Upper lobe of left lung (tissue), 6 donors: Measurements from ENCODE around the gene FAM222A. TPM values are rescaled to one million over a fixed set of nuclear protein-coding genes. Genes with fewer than 3 reads are reported as not detected.
A peak's percentile ranks its signal among the peaks of the same experiment; 100 is the strongest.

Source experiments
- ATAC-seq, 2 donors: fragments of 200-7000 bp; cut with Tn5 transposase; one replicate each; pipeline ENCODE4 v1.9.1; 2022; ENCODE audit warnings: mild to moderate bottlenecking in 2 of 2, moderate library complexity in 2 of 2; ENCODE audit not compliant: low FRiP score in 2 of 2
- DNase-seq, 2 donors: peaks; one replicate each; pipeline ENCODE4 v3.0.0-alpha.2; 2019 to 2020
- H3K27ac ChIP-seq, 4 donors: fragments of 200-600 bp; sonication (generic); one replicate each; pipeline ENCODE4 v1.5.1; 2016 to 2019
- H3K27me3 ChIP-seq, 4 donors: fragments of 200-600 bp; sonication (generic); one replicate each; pipeline ENCODE4 v1.5.1; 2017 to 2019
- H3K36me3 ChIP-seq, 4 donors: fragments of 200-600 bp; sonication (generic); one replicate each; pipeline ENCODE4 v1.5.1; 2016 to 2019
- H3K4me1 ChIP-seq, 4 donors: fragments of 200-600 bp; sonication (generic); one replicate each; pipeline ENCODE4 v1.5.1; 2018 to 2019
- H3K4me3 ChIP-seq, 4 donors: fragments of 200-600 bp; sonication (generic); one replicate each; pipeline ENCODE4 v1.5.1; 2017 to 2019; ENCODE audit warnings: mild to moderate bottlenecking in 2 of 4, moderate library complexity in 1 of 4
- H3K9me3 ChIP-seq, 4 donors: fragments of 200-600 bp; sonication (generic); one replicate each; pipeline ENCODE4 v1.5.1; 2018 to 2019
- CTCF ChIP-seq, 6 experiments: fragments of 450-650 bp in 4 of 6; fragments of 200-600 bp in 2 of 6; sonication (generic) in 2 of 6; IDR thresholded peaks; one replicate each; pipeline ENCODE4 v1.5.1; 2016 to 2019; ENCODE audit warnings: antibody characterized with exemption in 6 of 6
- EP300 ChIP-seq, 4 donors: sonication (generic); formaldehyde crosslinking; IDR thresholded peaks; one replicate each; pipeline ENCODE4 v1.5.1; 2017; ENCODE audit warnings: antibody characterized with exemption in 4 of 4, control low read depth in 2 of 4
- POLR2A ChIP-seq, 4 donors: fragments of 450-650 bp; IDR thresholded peaks; one replicate each; pipeline ENCODE4 v1.5.1; 2016 to 2017; ENCODE audit warnings: antibody characterized with exemption in 4 of 4, mild to moderate bottlenecking in 2 of 4
- POLR2AphosphoS5 ChIP-seq, 2 donors: sonication (generic); formaldehyde crosslinking; IDR thresholded peaks; one replicate each; pipeline ENCODE4 v1.5.1; 2017; ENCODE audit warnings: antibody characterized with exemption in 2 of 2
- whole genome bisulfite sequencing, 2 donors: methylation state at CpG; one replicate each; pipeline ENCODE4 v1.1.5; 2017 to 2018; 5-methylcytosine and 5-hydroxymethylcytosine counted together
- total RNA-seq, 6 donors: library from RNA; depleted of rRNA in 4 of 6; stranded (reverse); fragments of >200 nt in 4 of 6; gene quantifications; one replicate each; pipeline versions ENCODE4 v1.1.0 to v1.2.1, GENCODE V29; 2016 to 2021
- donor health status: DM: no; HTN: no; CAD: no; lungs with moderate emphysema.
- donor health status: DM: no; HTN: yes; CAD: no; lungs with severe emphysema.

FAM222A gene
- total RNA-seq, 6 donors from 2014 or later: 1.0 to 7.3 (median 3.7) TPM

- peak in 1 of 2 donors; percentile 90 for DNase-seq
- Histone ChIP-seq H3K4me3 (no peak overlapping the region), H3K27me3 (no peaks in the 10 kb centered on the region), H3K4me1 (peaks cover 8 to 27% (median 18%) of the 10 kb centered on the region in 4 donors), H3K9me3 (peaks cover 0 to 15% (median 4%) of the 10 kb centered on the region in 4 donors), H3K36me3 (no peaks in the 10 kb centered on the region), H3K27ac (peak overlapping the region in 2 of 4 donors; percentile 11 to 20)
- TF ChIP-seq POLR2AphosphoS5 (IDR thresholded peaks at IDR 0.05) (peak in 1 of 2 donors; percentile 71), CTCF (IDR thresholded peaks at IDR 0.05) (no peak), EP300 (IDR thresholded peaks at IDR 0.05) (no peak)
- ATAC-seq: peak; percentile 47 to 82
- WGBS, 2 donors: 53 to 92% methylated on average over 7 to 18 of the region's 18 CpGs
Observed at GRCh38 chr12:109760031-109760929, 46.7 kb downstream of the FAM222A start.

- H3K4me1 ChIP-seq: peaks cover 8 to 27% (median 18%) of the 10 kb centered on the region in 4 donors
- no peak overlapping the region for H3K4me3 ChIP-seq
- whole genome bisulfite sequencing, 2 donors: 55 to 81% methylated on average over 6 to 16 of the region's 16 CpGs
- H3K36me3 ChIP-seq: no peaks in the 10 kb centered on the region
- DNase-seq (peak in 1 of 2 donors; percentile 10), ATAC-seq (peak in 1 of 2 donors; percentile 3)
- H3K27me3 ChIP-seq: no peaks in the 10 kb centered on the region
- H3K9me3 ChIP-seq: peaks cover 0 to 14% (median 3%) of the 10 kb centered on the region in 4 donors
- no peak overlapping the region for H3K27ac ChIP-seq
- TF ChIP-seq POLR2AphosphoS5 (IDR thresholded peaks at IDR 0.05): no peak
- no peak for TF ChIP-seq POLR2A (IDR thresholded peaks at IDR 0.05)
- TF ChIP-seq CTCF (IDR thresholded peaks at IDR 0.05): no peak
- no peak for TF ChIP-seq EP300 (IDR thresholded peaks at IDR 0.05)
Observed at GRCh38 chr12:109760930-109761921, 47.6 kb downstream of the FAM222A start.

GRCh38 chr12:109762071-109762672 is 48.5 kb downstream of the FAM222A start:
- H3K4me3 ChIP-seq: no peak overlapping the region
- DNase-seq (peak in 1 of 2 donors; percentile 17), ATAC-seq (no peak)
- H3K27me3 ChIP-seq: no peaks in the 10 kb centered on the region
- TF ChIP-seq EP300 (IDR thresholded peaks at IDR 0.05): no peak
- TF ChIP-seq CTCF (IDR thresholded peaks at IDR 0.05): no peak
- no peak for TF ChIP-seq POLR2A (IDR thresholded peaks at IDR 0.05)
- TF ChIP-seq POLR2AphosphoS5 (IDR thresholded peaks at IDR 0.05): no peak
- peaks cover 0 to 6% (median 2%) of the 10 kb centered on the region in 4 donors for H3K9me3 ChIP-seq
- 73 to 81% methylated on average over 9 to 12 of the region's 12 CpGs for WGBS, 2 donors
- H3K4me1 ChIP-seq: peaks cover 8 to 27% (median 18%) of the 10 kb centered on the region in 4 donors
- H3K36me3 ChIP-seq: no peaks in the 10 kb centered on the region
- H3K27ac ChIP-seq: no peak overlapping the region

GRCh38 chr12:109762673-109763191 is 49.1 kb downstream of the FAM222A start:
- DNase-seq (no peak), ATAC-seq (no peak)
- Histone ChIP-seq H3K9me3 (peaks cover 0 to 6% (median 2%) of the 10 kb centered on the region in 4 donors), H3K27ac (peak overlapping the region in 1 of 4 donors; percentile 43), H3K4me1 (peaks cover 8 to 27% (median 18%) of the 10 kb centered on the region in 4 donors), H3K4me3 (no peak overlapping the region), H3K36me3 (no peaks in the 10 kb centered on the region), H3K27me3 (no peaks in the 10 kb centered on the region)
- TF ChIP-seq POLR2AphosphoS5 (IDR thresholded peaks at IDR 0.05): no peak
- no peak for TF ChIP-seq EP300 (IDR thresholded peaks at IDR 0.05)
- no peak for TF ChIP-seq CTCF (IDR thresholded peaks at IDR 0.05)
- no peak for TF ChIP-seq POLR2A (IDR thresholded peaks at IDR 0.05)
- WGBS, 2 donors: 95 to 100% methylated on average over 1 to 2 of the region's 2 CpGs
